ENCODE results near the gene CPM. TPM values are rescaled to one million over a fixed set of nuclear protein-coding genes. Genes with fewer than 3 reads are reported as not detected.
A peak's percentile ranks its signal among the peaks of the same experiment; 100 is the strongest.

CPM gene
- total and polyA plus RNA-seq, 8 donors = 5.7 to 103 (median 45.8) TPM

DNA sequence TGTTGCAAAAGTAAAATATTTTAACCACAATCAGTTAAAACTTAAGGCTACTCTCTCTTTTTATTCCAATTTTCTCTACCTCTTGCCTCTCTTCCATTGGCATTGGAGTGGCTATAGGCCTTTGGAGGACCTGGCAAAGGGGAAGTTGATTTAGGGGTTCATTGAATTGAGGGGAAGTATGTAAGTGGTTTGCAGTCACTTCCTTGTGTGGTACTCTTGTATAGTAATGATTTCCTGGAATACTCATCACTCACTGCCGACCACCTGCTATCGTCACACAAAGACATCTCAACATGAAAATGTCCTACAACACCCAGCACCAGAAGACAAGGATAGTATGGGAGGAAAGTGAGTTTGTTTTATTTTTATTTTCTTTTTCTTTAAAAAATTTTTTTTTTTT is 45.7 kb upstream of the CPM start:
- intact Hi-C loops (cut with DNase I; ENCODE audit: low total_unique reads) = no loop called here
- Histone ChIP-seq H3K36me3 (no peaks in the 10 kb centered on the region), H3K27me3 (no peaks in the 10 kb centered on the region), H3K27ac (no peak overlapping the region), H3K4me3 (no peak overlapping the region), H3K4me1 (peaks cover 0 to 16% (median 15%) of the 10 kb centered on the region in 4 donors), H3K9me3 (peaks cover 0 to 12% (median 4%) of the 10 kb centered on the region in 4 donors)
- TF ChIP-seq POLR2AphosphoS5 (IDR thresholded peaks at IDR 0.05) = no peak
- no peak for TF ChIP-seq EP300 (IDR thresholded peaks at IDR 0.05)
- no peak for TF ChIP-seq POLR2A (IDR thresholded peaks at IDR 0.05)
- TF ChIP-seq, protein P1, sequence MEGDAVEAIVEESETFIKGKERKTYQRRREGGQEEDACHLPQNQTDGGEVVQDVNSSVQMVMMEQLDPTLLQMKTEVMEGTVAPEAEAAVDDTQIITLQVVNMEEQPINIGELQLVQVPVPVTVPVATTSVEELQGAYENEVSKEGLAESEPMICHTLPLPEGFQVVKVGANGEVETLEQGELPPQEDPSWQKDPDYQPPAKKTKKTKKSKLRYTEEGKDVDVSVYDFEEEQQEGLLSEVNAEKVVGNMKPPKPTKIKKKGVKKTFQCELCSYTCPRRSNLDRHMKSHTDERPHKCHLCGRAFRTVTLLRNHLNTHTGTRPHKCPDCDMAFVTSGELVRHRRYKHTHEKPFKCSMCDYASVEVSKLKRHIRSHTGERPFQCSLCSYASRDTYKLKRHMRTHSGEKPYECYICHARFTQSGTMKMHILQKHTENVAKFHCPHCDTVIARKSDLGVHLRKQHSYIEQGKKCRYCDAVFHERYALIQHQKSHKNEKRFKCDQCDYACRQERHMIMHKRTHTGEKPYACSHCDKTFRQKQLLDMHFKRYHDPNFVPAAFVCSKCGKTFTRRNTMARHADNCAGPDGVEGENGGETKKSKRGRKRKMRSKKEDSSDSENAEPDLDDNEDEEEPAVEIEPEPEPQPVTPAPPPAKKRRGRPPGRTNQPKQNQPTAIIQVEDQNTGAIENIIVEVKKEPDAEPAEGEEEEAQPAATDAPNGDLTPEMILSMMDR (IDR thresholded peaks at IDR 0.05) = no peak
- DNase-seq = no peak
- 78 to 93% (median 83%) methylated on average over 2 of the region's 2 CpGs for WGBS, 5 donors

DNA sequence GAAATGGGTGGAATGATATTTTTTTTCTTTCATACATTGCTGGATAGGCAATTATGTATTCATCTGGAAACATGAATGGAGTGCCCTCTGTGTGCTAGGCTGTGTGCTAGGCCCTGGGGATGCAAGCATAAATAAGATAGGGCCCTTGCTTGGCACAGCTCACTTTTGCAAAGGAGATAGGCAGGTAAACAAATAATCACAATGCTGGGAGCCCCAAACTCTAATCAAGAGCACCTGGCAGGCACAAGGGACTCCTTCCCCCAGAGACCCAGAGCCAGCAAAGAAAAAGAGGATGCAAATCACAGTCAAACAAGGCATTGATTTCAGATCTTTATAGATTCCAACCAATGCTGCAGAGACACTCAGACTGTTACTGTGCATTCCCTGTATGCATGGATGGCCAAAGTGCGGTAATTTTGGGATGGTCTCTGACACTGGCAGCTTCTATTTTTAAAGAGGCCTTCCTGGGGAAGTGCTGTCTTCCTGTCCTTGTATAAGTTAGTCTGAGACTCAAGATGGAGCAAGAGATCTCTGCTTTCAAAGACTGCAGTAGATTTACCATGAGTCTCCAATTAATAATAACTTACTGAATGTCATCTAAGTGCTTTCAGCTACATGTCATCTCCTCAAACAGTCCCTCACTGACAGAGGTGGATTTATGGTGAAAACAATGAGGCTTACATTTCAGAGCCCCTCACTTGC is 45.1 kb upstream of the CPM start:
- Histone ChIP-seq H3K27ac (peak overlapping the region in 1 of 5 donors; percentile 28), H3K9me3 (peaks cover 0 to 6% (median 2%) of the 10 kb centered on the region in 4 donors), H3K4me3 (no peak overlapping the region), H3K4me1 (peaks cover 0 to 16% (median 15%) of the 10 kb centered on the region in 4 donors), H3K27me3 (no peaks in the 10 kb centered on the region), H3K36me3 (no peaks in the 10 kb centered on the region)
- no peak for DNase-seq
- 65 to 84% (median 75%) methylated on average over 1 of the region's 1 CpG for WGBS, 5 donors
- intact Hi-C loops (cut with DNase I; ENCODE audit: low total_unique reads) = no loop called here
- TF ChIP-seq POLR2AphosphoS5 (IDR thresholded peaks at IDR 0.05) = no peak
- TF ChIP-seq, protein P1 (IDR thresholded peaks at IDR 0.05) = no peak
- no peak for TF ChIP-seq EP300 (IDR thresholded peaks at IDR 0.05)
- TF ChIP-seq POLR2A (IDR thresholded peaks at IDR 0.05) = no peak

DNA sequence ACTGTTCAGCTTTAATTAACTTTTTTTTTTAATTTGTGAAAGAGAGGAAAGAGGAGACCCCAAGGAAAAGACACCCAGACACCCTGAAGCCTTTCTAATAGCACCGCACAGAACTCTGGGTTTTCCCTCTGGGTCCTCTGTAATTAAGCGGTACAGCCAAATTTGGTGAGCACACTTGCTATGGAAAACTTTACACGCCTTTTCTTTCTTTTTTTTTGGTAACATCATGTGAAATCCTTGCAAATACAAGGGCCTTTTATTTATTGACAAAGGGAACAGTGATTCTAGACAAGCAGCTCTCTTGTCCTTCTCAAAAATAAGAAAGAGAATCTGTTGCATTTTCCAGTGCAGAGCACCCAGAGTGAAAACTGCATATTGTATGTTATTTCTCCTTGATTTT is 44.4 kb upstream of the CPM start:
- no peaks in the 10 kb centered on the region for H3K36me3 ChIP-seq
- TF ChIP-seq POLR2AphosphoS5 (IDR thresholded peaks at IDR 0.05) (no peak), EP300 (IDR thresholded peaks at IDR 0.05) (no peak), POLR2A (IDR thresholded peaks at IDR 0.05) (no peak)
- TF ChIP-seq, protein P1 (IDR thresholded peaks at IDR 0.05) = no peak
- no peak overlapping the region for H3K4me3 ChIP-seq
- no peaks in the 10 kb centered on the region for H3K9me3 ChIP-seq
- DNase-seq = no peak
- peak overlapping the region in 3 of 5 donors; percentile 21 to 30 (median 24) for H3K27ac ChIP-seq
- H3K4me1 ChIP-seq = peaks cover 0 to 16% (median 15%) of the 10 kb centered on the region in 4 donors
- intact Hi-C loops (cut with DNase I; ENCODE audit: low total_unique reads) = no loop called here
- WGBS, 5 donors = 42 to 70% (median 52%) methylated on average over 3 of the region's 3 CpGs
- no peaks in the 10 kb centered on the region for H3K27me3 ChIP-seq

DNA sequence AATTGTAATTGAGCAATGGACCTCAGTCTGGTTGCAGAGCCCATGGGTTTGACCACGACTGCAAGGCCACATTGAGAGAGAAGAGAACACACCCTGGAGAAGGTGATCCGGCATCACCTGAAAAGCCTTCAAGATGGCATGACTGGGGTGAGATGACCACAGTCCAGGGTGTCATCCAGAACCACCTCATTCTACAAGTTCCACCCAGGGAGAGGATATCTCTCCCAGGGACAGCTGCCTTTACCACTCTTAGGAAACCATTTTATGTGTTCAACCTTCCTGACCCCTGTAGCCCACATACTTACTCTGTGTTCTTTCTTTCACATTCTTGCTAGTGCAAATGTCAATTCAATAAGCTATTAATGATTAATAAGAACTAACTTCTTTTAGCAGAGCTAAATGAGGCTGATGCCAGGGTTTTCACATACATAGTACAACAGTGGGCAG is 43.4 kb upstream of the CPM start:
- intact Hi-C loops (cut with DNase I; ENCODE audit: low total_unique reads) = no loop called here
- DNase-seq = peak in 1 of 2 donors; percentile 43
- TF ChIP-seq EP300 (IDR thresholded peaks at IDR 0.05) = no peak
- TF ChIP-seq POLR2AphosphoS5 (IDR thresholded peaks at IDR 0.05) = no peak
- TF ChIP-seq POLR2A (IDR thresholded peaks at IDR 0.05) = no peak
- TF ChIP-seq, protein P1 (IDR thresholded peaks at IDR 0.05) = no peak

More for the DNA sequence above, 43.4 kb upstream of the CPM start:
- Histone ChIP-seq H3K9me3 (no peaks in the 10 kb centered on the region), H3K4me1 (peaks cover 0 to 16% (median 15%) of the 10 kb centered on the region in 4 donors), H3K36me3 (no peaks in the 10 kb centered on the region), H3K27me3 (no peaks in the 10 kb centered on the region), H3K4me3 (no peak overlapping the region), H3K27ac (peak overlapping the region in 4 of 5 donors; percentile 18 to 64 (median 27))
- WGBS, 5 donors = 60 to 77% (median 70%) methylated on average over 2 of the region's 2 CpGs
